Cardiac septum (tissue), 1 donor: ENCODE measurements around the gene TMEM245. TPM values are rescaled to one million over a fixed set of nuclear protein-coding genes. Genes with fewer than 3 reads are reported as not detected.

Experiments used
- DNase-seq: peaks from one replicate; pipeline ENCODE4 v3.0.0-alpha.2; 2020; ENCODE audit warnings: low spot score
- intact Hi-C: fragments of 100-400 bp; cut with DNase I; formaldehyde crosslinking; loops from one replicate; pipeline ENCODE4 v1.14.0; 2022
- total RNA-seq: library from RNA; stranded (reverse); fragmentation: NEBNext Ultra II Directional; extraction: Animal tissue kit (Norgen Biotek cat#: 25700); gene quantifications from one replicate; pipeline ENCODE4 v1.2.1, GENCODE V29; 2021
- donor health status: DM: no; HTN: no; CAD: no.

The TMEM245 gene
- total RNA-seq, 1 donor from 2014 or later = 73.7 TPM

GRCh38 chr9:109110329-109111021, 9.3 kb downstream of the TMEM245 start:
- DNase-seq = no peak
- intact Hi-C loops = no loop called here

- DNase-seq = no peak
- intact Hi-C loops = no loop called here
Observed at GRCh38 chr9:109109967-109110328, 9.8 kb downstream of the TMEM245 start.

- DNase-seq = no peak
- intact Hi-C loops = no loop called here
Observed at GRCh38 chr9:109108318-109108717, 11.4 kb downstream of the TMEM245 start.

- intact Hi-C loops = no loop called here
- DNase-seq = no peak
Observed at GRCh38 chr9:109107402-109108240, 12.1 kb downstream of the TMEM245 start.

GRCh38 chr9:109101810-109102209, 17.9 kb downstream of the TMEM245 start:
- intact Hi-C loops = no loop called here
- DNase-seq = no peak

GRCh38 chr9:109101202-109101595, 18.5 kb downstream of the TMEM245 start:
- intact Hi-C loops = no loop called here
- no peak for DNase-seq

GRCh38 chr9:109100543-109101201, 19.1 kb downstream of the TMEM245 start:
- intact Hi-C loops = no loop called here
- DNase-seq = no peak

- intact Hi-C loops = loop anchor here (2.0 kb wide), 1 partner anchor 20 kb away; the partner anchor contains the start of gene TMEM245
- no peak for DNase-seq
Observed at GRCh38 chr9:109098960-109099308, 20.8 kb downstream of the TMEM245 start.

- no peak for DNase-seq
- intact Hi-C loops = loop anchor here (2.0 kb wide), 1 partner anchor 20 kb away; the partner anchor contains the start of gene TMEM245
Observed at GRCh38 chr9:109098171-109098959, 21.4 kb downstream of the TMEM245 start.

- intact Hi-C loops = no loop called here
Observed at GRCh38 chr9:109097146-109097545, 22.6 kb downstream of the TMEM245 start.

GRCh38 chr9:109095321-109095720, 24.4 kb downstream of the TMEM245 start:
- intact Hi-C loops = no loop called here
- no peak for DNase-seq

More at GRCh38 chr9:109097146-109097545, 22.6 kb downstream of the TMEM245 start:
- DNase-seq = no peak

GRCh38 chr9:109094268-109094667, 25.5 kb downstream of the TMEM245 start:
- DNase-seq = no peak
- intact Hi-C loops = no loop called here

- intact Hi-C loops = no loop called here
- DNase-seq = no peak
Observed at GRCh38 chr9:109092587-109092986, 27.2 kb downstream of the TMEM245 start.

- intact Hi-C loops = no loop called here
- no peak for DNase-seq
Observed at GRCh38 chr9:109092051-109092580, 27.6 kb downstream of the TMEM245 start.

GRCh38 chr9:109088221-109088620, 31.5 kb downstream of the TMEM245 start:
- intact Hi-C loops = no loop called here

GRCh38 chr9:109087795-109088194, 32.0 kb downstream of the TMEM245 start:
- intact Hi-C loops = no loop called here

More at GRCh38 chr9:109088221-109088620, 31.5 kb downstream of the TMEM245 start:
- DNase-seq = no peak

GRCh38 chr9:109086221-109086620, 33.5 kb downstream of the TMEM245 start:
- intact Hi-C loops = no loop called here
- no peak for DNase-seq

More at GRCh38 chr9:109087795-109088194, 32.0 kb downstream of the TMEM245 start:
- no peak for DNase-seq

- DNase-seq = no peak
- intact Hi-C loops = no loop called here
Observed at GRCh38 chr9:109085510-109085909, 34.2 kb downstream of the TMEM245 start.

GRCh38 chr9:109083813-109084405, 35.8 kb downstream of the TMEM245 start:
- DNase-seq = no peak
- intact Hi-C loops = no loop called here
